ENCODE results near the gene KCNMB1.
A peak's percentile ranks its signal among the peaks of the same experiment; 100 is the strongest.
"Not testable (repeated sequence)": the region's sequence is repeated elsewhere in the genome, so short reads cannot be mapped to it uniquely, and the experiment has no call there.

The KCNMB1 gene

DNA sequence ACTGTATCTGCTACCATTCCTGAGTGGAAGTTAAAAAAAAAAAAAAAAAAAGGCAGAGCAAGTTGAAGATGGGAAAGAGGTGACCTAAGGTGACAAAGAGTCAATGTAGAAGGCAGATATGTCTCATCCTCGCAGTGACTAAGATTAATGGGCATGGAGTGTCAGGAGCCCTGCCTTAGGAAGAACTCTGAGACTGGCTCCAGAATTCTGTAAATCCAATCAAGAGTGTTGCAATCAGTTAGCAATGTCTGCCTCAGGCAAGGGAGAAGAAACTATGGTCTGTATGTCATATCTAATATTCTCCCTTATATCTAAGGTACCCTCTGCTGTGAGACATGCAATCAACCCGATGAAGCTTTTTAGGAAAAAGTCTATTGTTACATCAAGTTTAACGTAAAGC, 24.7 kb upstream of the KCNMB1 start:
- no peak for DNase-seq

DNA sequence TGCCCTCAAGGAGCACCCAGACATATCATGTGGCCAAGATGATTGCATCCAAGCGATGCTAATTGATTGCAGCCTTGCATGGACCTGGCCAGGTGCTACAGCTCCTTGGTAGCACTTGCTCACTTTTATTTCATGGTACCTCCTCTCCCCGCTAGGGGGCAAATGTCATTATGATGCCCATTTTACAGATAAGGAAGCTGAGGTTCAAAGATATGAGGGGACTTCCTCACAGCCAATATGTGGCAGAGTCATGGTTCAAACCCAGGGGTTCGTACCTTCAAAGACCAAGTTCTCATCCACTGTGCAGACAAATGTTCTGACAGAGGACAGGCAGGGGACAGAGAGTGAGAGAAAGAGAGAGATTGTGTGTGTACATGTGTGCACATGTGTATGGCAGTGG, 21.9 kb upstream of the KCNMB1 start:
- DNase-seq: no peak

DNA sequence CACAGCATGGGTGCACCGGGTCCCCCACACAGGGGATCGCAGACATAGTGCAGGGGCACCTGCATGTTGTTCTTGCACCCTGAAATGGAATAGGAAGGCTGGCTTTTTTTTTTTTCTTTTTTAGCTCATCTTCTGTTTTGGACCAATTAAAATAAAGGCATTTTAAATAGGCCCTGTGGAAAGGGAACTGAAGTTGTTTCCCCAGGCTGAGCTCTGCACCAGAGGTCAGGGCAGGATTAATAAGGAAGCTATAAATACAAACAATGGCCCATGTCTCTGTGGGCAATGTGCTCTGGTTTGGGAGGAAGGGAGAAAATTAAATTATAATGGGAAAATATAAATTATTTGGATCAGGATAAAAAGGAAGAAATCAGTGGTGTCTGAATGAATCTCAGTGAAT, 21.2 kb upstream of the KCNMB1 start:
- DNase-seq: no peak

DNA sequence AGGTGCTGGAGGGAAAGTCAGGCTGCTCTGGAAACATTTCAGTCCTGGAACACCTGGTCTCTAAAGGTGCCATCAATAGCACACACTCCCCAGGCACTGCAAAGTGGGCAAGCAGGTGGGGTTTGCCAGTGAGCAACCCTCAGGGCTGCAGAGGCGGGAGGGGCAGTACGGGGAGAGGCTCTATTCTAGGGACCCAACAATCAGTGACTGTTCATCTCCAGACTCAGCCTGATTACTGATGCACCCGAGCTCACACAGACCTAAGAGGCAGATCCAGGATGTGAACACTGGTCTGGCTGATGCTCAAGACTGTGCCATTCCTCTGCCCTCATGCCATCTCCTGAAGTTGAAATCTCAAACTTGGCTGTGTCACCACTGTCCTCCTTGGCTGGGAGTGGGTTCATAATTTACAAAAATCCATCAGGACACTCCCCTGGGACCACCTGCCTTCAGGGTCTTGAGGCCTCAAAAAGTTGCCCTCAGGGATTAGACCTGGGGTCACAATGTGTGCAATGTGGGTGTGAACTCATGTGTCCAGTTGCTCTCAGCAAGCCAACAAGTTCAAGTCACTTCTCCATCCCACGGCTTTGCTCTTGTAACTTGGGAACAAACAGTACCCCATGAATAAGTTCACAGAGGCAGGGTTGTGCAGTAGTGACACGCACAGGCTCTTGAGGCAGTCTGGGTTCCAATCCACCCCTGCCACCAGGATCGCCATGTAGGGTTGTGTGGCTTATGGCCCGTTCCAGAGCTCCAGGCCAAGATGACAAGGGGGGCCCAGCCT, 19.9 kb upstream of the KCNMB1 start:
- DNase-seq: no peak

DNA sequence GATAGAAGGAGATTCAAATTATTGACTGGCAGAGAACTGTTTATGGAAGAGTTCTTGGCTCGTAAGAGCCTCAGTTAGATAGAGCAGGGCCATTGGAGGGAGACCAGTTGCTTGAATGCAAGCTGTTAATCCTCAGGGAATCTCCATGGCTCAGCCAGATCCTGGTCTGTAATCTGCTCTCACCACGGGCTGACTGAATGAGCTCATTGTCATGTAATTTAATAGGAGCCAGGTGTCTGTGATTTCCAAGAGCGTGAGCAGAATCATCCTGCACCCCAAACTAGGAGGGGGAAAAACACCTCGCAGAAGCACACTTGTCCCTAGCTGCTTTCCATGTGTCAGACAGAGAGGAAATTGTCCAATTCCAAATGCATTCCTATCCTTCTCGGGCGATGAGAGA, 19.1 kb upstream of the KCNMB1 start:
- peak; percentile 74 for DNase-seq

DNA sequence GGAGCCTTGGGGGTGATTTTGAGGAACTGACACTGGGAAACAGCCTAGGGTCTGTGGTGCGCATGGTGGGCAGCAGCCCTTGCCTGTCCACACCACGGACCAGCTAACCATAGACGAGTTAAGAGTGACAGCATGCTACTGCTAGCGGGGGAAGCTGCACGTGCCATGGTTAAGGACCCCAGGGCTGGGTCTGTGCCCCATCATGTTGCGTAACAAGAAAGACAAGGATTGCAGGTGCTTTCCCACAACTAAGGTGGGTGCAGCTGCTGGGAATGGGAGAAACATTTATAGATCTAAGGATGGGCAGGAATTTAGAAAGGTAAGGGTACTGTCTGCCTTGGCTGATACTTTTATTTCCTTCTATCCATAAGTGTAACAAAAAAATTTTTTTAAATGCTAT, 17.9 kb upstream of the KCNMB1 start:
- DNase-seq: no peak

DNA sequence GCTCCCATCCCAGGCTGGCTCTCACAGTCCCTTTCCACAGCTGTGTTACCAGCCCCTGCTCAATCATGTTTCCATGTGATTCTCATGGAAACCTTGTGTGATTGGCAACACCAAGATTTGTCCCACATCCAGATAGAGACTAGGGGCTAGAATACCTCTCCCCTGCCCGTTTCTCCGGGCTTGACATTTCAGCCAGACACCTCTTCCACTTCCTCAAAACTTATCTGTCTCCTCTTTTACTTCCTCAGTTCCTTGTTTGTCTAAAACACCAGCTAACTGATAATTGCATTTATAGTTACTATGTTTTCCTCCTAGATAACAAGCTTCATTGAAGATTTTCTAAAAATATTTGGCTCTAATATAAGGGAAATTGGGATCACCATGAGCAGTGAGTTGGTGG, 16.6 kb upstream of the KCNMB1 start:
- no peak for DNase-seq

DNA sequence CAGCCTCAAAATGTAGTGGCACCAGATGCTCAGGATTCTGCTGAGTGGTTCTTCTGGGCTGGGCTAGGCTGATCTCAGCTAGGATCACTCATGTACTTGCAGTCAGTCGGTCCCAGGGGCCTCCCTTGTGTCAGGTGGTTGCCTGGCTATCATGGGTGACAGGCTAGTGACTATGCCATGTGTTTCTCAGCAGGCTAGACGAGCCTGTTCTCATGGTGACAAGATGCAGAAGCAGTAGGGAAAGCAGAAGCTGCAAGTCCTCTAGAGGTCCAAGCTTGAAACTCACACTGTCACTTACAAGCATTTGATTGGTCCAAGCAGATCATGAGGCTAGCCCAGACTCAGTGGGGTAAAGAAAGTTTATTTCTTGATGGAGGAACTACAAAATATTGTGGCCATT, 15.2 kb upstream of the KCNMB1 start:
- DNase-seq: no peak

DNA sequence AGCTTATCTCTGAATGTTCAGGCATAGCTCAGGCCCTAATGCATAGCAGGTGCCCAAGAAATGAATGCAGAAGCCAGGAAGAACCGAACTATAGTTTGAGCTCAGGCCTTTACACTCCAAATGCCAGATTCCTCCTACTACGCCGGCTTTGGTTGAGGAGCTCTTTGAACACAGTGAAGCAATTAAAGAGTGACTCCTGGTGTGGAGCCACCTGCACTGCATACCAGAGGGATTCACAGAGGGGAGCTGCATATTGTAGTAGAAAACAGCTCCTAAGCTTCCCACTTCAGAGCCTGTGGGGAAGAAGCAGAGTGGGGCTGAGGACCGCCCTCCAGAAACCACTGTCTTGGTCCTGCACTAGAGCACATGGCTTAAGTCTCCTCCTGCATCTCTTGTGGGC, 14.5 kb upstream of the KCNMB1 start:
- DNase-seq: no peak

DNA sequence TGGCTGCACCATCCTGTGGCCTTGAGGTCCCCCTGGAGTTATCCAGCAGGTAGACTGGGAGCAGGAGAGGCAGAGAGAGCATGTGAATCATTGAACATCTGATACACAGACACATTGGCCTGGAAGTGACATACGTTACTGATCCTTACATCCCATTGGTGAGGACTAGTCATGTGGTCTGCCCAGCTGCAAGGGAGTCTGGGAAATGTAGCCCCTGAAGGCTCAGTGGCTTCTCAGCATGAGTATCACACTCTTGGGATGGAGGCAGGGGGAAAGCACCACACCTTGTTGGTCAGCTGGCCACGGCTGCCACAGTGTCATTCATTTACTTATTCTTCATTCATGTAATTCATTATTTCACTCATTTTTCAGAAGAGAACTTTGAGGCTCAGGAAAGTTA, 13.3 kb upstream of the KCNMB1 start:
- DNase-seq: no peak

DNA sequence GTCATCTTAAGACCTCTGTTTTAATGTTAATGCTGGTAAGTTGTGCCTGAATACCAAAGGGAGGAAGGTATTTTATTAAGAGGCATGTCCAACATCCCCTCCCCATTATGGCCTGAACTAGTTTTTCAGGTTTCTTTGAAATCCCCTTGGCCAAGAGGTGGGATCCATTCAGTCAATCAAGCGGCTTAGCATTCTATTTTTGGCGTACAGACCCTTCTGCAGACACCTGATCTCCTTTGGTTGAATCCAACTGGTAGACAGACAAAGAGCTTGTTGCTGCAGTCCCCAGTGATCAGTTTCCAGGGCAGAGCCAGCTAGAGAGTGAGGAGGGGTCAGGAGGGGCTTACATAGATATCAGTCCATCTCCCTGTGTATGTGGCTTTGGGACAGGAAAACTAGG, 7.9 kb upstream of the KCNMB1 start:
- DNase-seq: no peak

DNA sequence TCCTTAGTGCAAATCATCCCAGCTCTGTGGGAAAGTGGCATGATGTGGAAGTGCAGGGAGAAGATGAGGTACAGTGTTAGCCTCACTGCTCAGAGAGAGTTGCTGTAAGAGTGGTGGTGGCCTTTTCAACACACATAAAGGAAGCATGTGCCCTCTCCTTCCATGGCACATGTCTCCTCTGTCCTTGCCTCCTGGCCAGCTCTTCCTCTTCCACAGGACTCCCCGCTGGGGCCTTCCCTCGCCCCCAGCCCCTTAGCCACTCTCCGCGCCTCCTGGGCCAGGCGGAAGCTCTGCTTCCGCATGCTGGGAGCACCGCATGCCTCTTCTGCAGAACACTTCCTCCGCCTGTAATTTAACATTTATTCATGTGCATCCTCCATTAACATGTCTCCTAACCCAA, 4.8 kb upstream of the KCNMB1 start:
- no peak for DNase-seq

DNA sequence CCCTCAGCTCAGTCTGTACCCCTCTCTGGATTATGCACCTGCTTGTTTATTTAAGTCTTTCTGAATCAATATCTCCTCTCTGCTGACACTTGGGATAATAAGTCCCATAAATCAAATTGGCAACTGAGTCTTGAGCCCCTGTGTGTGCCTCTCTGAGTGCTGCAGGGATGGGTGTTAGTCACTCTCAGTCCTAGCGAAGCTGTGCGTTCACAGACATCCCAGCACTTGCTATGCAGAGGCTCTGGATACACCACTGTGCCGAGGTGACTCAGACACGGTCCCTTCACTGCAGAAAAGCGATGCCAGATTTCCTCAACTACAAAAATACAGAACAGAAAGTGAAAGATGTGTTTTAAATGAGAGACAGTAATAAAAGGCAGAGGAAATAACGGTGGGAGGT, 4.1 kb upstream of the KCNMB1 start:
- DNase-seq: peak; percentile 69

DNA sequence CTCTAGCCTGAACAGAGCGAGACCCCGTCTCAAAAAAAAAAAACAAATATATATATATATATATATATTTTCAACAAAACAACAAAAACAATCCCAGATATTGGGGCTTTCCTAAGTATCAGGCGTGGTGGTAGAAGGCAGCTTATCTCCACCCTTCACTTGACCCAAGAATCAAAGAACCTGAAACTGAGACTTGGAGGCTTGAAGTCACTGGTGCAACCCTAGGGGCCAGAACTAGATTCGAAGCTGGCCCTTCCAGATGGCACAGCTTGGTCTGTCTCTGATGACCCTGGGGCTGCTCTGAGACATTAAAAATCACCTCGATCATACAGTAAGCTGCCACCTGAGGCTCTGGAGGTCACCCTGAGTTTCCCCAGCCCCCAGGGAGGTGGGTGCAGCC, 1.3 kb upstream of the KCNMB1 start:
- DNase-seq: no peak

DNA sequence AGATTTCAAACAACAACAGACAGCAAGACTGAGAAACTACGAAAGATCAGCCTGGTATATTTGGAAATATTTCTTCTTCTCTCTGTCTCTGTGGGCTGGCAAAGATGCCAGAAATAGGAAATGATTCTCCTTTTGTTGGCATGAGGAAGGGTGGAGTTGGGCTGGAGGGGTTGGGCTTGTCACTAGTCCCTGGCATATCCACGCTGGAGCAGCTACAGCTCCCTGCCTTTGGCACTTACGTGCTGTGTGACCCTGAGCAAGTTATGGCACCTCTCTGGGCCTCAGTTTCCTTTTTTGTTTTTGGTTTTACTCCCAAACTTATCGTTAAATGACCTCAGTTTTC, 354 bp upstream of the KCNMB1 start:
- DNase-seq: no peak

DNA sequence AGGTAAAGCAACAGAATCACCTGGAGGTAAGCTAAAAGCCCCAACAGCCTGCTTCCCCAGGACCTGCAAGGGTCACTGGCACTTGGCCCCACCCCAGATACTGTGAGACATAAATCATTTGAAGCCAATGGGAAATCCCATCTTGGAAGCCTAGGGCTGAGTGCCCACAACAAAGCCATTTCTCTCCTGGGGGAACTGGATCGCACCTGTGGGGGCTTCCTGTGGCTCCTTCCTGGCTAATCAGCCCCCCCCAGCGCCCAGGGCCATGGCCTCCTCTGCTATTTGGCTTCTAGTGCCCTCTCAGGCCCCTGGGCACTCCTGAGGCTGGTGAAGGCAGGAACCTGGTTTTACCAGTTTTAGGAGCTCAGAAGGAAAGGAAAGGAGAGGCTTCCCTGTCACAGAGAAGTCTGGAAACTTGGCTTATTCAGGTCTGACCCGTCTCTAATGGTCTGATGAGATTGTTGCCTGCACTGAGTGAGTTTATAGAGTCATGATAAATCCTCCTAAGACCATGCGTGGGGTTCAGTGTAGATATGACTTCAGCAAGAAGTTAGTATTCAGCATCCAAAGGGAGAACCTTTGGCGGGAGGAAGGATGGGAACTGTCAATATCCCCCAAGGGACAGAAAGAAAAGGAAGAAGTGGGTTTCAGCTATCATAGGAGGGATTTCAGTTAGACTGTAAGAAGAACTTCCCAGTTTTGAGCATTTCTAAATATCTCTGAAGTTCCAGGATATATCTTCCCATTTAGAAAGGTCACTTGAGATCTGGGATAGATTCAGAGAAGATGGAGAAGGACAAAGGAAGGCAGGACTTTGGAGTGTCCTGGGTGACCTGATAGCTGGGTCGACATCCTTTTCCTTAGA, 1.2 kb downstream of the KCNMB1 start:
- DNase-seq: peak; percentile 57

DNA sequence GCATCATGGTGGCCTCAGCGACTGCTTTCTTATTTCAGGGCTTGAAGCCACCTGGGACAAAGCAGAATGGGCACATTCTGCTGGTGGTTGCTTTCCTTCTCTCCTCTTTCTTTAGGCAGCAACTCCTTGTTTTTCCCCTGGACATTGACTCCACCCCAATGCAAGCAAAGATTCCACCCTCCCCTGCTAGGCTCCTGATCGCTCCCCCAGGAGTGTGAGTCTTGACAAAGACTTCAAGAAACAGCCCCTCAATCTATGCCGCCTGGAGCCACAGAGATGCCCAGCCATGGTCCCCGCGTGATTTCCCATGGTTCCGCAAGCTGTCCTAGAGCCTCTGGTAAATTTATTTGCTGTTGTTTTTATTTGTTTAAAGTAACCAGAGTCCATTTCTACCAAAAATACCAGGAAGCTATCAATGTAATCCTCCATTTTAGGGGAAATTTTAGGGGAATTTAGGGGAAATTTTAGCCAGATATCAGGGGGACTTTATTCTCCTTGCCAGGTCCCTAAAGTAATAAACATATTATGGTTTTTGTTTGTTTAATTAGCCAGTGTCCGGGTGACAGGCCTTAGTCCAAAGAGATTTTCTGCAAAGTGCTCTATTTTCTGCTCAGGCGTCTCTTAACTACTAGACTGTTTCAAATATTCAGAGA, 2.3 kb downstream of the KCNMB1 start:
- no peak for DNase-seq

DNA sequence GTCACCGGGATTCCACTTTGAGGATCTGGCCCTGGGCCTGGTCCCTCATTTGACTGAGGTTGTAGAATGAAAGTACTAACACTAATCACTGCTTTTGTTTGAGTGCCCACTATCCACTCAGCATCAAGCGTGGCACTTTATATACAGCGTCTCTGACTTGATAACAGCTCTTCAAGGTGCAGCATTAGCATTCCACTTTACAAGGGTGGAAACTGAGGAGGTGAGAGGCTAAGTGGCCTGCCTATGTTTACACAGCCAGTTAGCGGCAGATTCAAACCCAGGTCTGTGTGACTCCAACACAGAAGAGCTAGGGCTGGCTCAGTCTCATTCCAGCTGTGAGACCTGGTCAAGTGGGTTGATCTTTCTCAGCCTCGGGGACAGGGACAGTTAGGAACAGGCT, 5.9 kb downstream of the KCNMB1 start:
- no peak for DNase-seq

DNA sequence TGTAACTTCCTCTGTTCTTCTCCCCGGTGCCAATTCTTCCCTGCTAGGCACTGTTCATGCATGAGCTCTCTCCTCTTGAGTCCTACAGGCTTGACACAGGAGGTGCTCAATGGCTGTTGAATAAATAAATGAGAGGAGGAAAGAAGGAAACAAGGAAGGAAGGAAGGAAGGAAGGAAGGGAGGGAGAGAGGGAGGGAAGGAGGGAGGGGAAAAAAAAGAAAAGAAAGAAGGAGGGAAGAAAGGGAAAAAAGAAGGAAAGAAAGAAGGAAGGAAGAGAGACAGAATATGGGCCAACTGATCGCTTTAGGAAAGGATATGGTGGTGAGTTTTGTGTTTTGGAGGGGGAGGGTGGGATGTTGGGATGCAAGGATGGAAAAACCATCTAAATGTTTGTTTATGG, 6.4 kb downstream of the KCNMB1 start:
- no peak for DNase-seq

DNA sequence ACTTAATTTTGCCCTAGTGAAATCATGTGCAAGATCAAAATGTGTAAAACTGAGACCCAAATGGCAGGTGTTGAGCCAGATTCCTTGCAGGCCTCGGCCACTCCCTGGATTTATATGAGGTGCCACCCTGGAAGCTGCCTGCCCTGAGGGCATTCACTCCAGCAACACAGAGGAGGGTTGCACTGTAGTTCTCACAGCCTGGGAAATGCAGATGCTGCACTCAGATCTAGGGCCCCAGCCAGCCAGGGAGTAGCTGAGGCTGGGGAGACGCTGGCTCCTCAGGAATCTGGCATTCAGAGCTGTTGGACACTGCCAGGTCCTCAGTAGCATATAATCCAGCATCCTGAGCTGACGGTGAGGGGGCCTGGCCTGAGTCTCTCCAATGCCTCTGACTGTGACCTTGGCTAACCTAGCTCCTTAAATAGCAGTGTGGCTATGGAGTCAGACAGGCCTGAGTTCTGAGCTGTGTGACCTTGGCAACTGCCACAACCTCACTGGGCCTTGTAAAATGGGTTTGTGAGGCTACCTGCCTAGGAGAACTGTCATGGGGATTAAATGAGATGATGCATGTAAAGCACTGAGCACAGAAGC, 8.7 kb downstream of the KCNMB1 start:
- peak; percentile 80 for DNase-seq

DNA sequence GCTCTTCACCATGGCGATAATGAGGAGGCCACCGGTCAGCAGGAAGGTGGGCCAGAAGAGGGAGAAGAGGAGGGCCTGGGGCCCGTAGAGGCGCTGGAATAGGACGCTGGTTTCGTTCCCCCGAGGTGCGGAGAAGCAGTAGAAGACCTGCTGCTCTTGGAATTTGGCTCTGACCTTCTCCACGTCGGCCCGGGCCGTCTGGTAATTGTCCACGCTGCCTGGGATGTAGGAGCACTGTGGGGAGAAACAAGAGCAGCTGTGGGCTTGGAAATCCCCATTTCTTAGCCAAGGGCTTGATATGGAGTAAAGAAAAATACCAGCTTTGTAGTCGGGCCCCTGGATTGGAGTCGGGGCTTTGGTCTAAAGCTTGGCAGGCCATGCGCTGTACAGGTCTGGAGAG, 10.4 kb downstream of the KCNMB1 start:
- DNase-seq: no peak

DNA sequence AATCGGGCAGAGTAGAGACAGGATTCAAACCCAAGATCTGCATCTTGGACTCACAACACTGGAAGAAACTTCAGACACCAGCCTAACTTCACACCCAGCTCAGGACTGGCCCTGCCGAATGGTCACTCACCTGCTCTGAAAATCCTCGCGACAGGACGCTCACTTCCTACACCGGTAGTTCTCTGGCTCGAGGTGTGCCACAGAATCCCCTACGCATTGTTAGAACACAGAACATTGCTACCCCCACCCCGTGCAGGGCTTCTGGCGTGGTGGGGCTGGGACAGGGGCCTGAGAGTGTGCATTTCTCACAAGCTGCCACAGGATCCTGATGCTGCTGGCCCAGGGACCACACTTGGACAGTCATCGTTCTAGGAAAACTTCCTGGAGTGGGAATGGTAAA, 12.1 kb downstream of the KCNMB1 start:
- DNase-seq: no peak

DNA sequence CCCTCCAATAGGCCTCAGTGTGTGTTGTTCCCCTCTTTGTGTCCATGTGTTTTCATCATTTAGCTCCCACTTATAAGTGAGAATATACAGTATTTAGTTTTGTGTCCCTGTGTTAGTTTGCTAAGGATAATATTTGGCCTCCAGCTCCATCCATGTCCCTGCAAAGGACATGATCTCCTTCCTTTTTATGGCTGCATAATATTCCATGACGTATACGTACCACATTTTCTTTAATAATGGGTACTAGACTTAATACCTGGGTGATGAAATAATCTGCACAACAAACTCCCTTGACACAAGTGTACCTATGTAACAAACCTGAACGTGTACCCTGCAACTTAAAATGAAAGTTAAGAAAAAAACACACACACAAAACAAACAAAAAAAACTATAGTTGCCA, 12.6 kb downstream of the KCNMB1 start:
- DNase-seq: not testable (repeated sequence)

DNA sequence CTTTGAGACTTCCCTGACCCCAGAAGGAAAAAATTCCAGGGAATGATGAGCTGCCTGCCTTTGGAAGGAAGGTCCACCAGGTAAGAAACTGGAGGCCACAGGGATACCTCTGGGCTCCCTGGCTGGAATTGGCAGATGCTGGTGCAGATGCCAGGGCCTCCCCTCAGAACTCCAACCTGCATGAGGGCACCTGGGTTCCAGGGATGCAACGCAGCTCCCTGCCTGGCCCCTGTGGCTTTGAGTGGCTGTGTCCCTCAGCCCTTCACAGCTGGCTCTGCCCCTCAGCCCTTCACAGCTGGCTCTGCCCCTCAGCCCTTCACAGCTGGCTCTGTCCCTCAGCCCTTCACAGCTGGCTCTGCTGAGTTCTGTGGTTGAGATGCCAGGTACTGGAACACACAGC, 13.9 kb downstream of the KCNMB1 start:
- DNase-seq: no peak
